SK-N-SH (cell line): ENCODE data around the gene BMPR1B. TPM values are rescaled to one million over a fixed set of nuclear protein-coding genes. Genes with fewer than 3 reads are reported as not detected.

ENCODE experiments used
- CTCF ChIA-PET: fragments of 300-600, 350-600 bp; formaldehyde crosslinking; extraction: SDS; loops from one replicate; lab custom pipeline; 2021; lab: Yijun Ruan, JAX
- POLR2A ChIA-PET: fragments of 350-600 bp; sonication (Branson Sonifier 250); formaldehyde crosslinking; extraction: SDS; loops from one replicate; lab custom pipeline; 2020; ENCODE audit warnings: antibody characterized with exemption, inconsistent platforms; lab: Yijun Ruan, JAX
- DNase-seq: peaks from one replicate; pipeline ENCODE4 v3.0.0; 2012
- H2AFZ ChIP-seq: fragments of 200-600 bp; sonication (generic); 2 replicates; pipeline ENCODE4 v1.8.1; 2016; ENCODE audit warnings: antibody characterized with exemption, mild to moderate bottlenecking, low read depth
- H3F3A ChIP-seq: fragments of 200-600 bp; sonication (generic); replicated peaks from 2 replicates; pipeline ENCODE3; 2016; ENCODE audit warnings: antibody characterized with exemption, mild to moderate bottlenecking; ENCODE audit not compliant: insufficient read depth
- H3K27ac ChIP-seq, 2 experiments: fragments of 200-500 bp in 1 of 2; fragments of 200-600 bp in 1 of 2; sonication (Bioruptor generic) in 1 of 2; sonication (generic), shearing (Covaris generic) in 1 of 2; 2 replicates each; pipeline versions ENCODE4 v1.5.1 to v1.6.1; 2014 to 2016; ENCODE audit warnings: low read depth in 2 of 2, inconsistent platforms in 1 of 2, low read length in 1 of 2, mild to moderate bottlenecking in 1 of 2, mixed read lengths in 1 of 2
- H3K27me3 ChIP-seq: fragments of 200-600 bp; sonication (generic), shearing (Covaris generic); 2 replicates; pipeline ENCODE4 v1.6.1; 2016; ENCODE audit warnings: mixed run types; ENCODE audit not compliant: insufficient read depth
- H3K36me3 ChIP-seq, 2 experiments: fragments of 200-500 bp in 1 of 2; fragments of 200-600 bp in 1 of 2; sonication (Bioruptor generic) in 1 of 2; sonication (generic) in 1 of 2; replicated peaks in 1 of 2; 2 replicates each; pipeline versions ENCODE3 to v1.5.1; 2014 to 2016; ENCODE audit warnings: low read length in 1 of 2, mild to moderate bottlenecking in 1 of 2; ENCODE audit not compliant: insufficient read depth in 2 of 2, control insufficient read depth in 1 of 2
- H3K4me1 ChIP-seq, 2 experiments: fragments of 200-500 bp in 1 of 2; fragments of 200-600 bp in 1 of 2; sonication (Bioruptor generic) in 1 of 2; sonication (generic), shearing (Covaris generic) in 1 of 2; 2 replicates each; pipeline versions ENCODE4 v1.5.1 to v1.6.1; 2014 to 2016; ENCODE audit warnings: low read depth in 1 of 2, low read length in 1 of 2, mixed run types in 1 of 2; ENCODE audit not compliant: insufficient read depth in 2 of 2, control insufficient read depth in 1 of 2
- H3K4me2 ChIP-seq: fragments of 200-600 bp; sonication (generic), shearing (Covaris generic); 2 replicates; pipeline ENCODE4 v1.6.1; 2017; ENCODE audit warnings: mixed run types
- H3K4me3 ChIP-seq, 2 experiments: fragments of 200-500 bp in 1 of 2; fragments of 200-600 bp in 1 of 2; sonication (Bioruptor generic) in 1 of 2; sonication (generic), shearing (Covaris generic) in 1 of 2; 2 replicates each; pipeline versions ENCODE4 v1.5.1 to v1.8.1; 2014 to 2016; ENCODE audit warnings: low read depth in 2 of 2, inconsistent platforms in 1 of 2, low read length in 1 of 2, mild to moderate bottlenecking in 1 of 2, mixed read lengths in 1 of 2, moderate library complexity in 1 of 2
- H3K79me2 ChIP-seq: fragments of 200-600 bp; sonication (generic); 2 replicates; pipeline ENCODE4 v1.8.1; 2017; ENCODE audit warnings: mild to moderate bottlenecking; ENCODE audit not compliant: insufficient read depth
- H3K9ac ChIP-seq: fragments of 200-600 bp; sonication (generic); 2 replicates; pipeline ENCODE4 v1.6.1; 2017; ENCODE audit warnings: mixed run types
- H3K9me2 ChIP-seq: fragments of 200-600 bp; sonication (generic); 2 replicates; pipeline ENCODE4 v1.6.1; 2017; ENCODE audit warnings: mixed run types
- H3K9me3 ChIP-seq: fragments of 200-600 bp; sonication (generic); 2 replicates; pipeline ENCODE4 v1.6.1; 2017; ENCODE audit warnings: mixed run types, mild to moderate bottlenecking, moderate library complexity
- H4K20me1 ChIP-seq: fragments of 200-600 bp; sonication (generic); 2 replicates; pipeline ENCODE4 v1.6.1; 2017; ENCODE audit warnings: mild to moderate bottlenecking, mixed run types; ENCODE audit not compliant: insufficient read depth
- ELF1 ChIP-seq: IDR thresholded peaks from 2 replicates; pipeline ENCODE4 v1.4.0; 2012
- EZH2phosphoT487 ChIP-seq: fragments of 200-600 bp; sonication (generic); IDR thresholded peaks from 2 replicates; pipeline ENCODE4 v1.6.1; 2017; ENCODE audit warnings: low read depth, mixed run types, mild to moderate bottlenecking, antibody characterized with exemption, moderate library complexity, borderline replicate concordance
- FOSL2 ChIP-seq: IDR thresholded peaks from 2 replicates; pipeline ENCODE4 v1.4.0; 2012; ENCODE audit warnings: low read depth, mild to moderate bottlenecking, moderate library complexity, borderline replicate concordance
- FOXJ3 ChIP-seq: sonication (generic); formaldehyde crosslinking; IDR thresholded peaks from 2 replicates; pipeline ENCODE4 v1.5.1; 2020; ENCODE audit warnings: mild to moderate bottlenecking, missing genetic modification reagents
- FOXM1 ChIP-seq: IDR thresholded peaks from 2 replicates; pipeline ENCODE4 v1.4.0; 2012; ENCODE audit warnings: low read depth, mild to moderate bottlenecking
- GATA2 ChIP-seq: sonication (generic); formaldehyde crosslinking; IDR thresholded peaks from 2 replicates; pipeline ENCODE4 v1.5.0; 2020; ENCODE audit warnings: mild to moderate bottlenecking, missing genetic modification reagents
- MEF2A ChIP-seq: IDR thresholded peaks from 2 replicates; pipeline ENCODE4 v1.4.0; 2012; ENCODE audit warnings: low read depth, borderline replicate concordance
- NFIC ChIP-seq: IDR thresholded peaks from 2 replicates; pipeline ENCODE4 v1.4.0; 2012; ENCODE audit warnings: borderline replicate concordance
- RAD21 ChIP-seq: IDR thresholded peaks from 2 replicates; pipeline ENCODE4 v1.6.1; 2012; ENCODE audit warnings: mild to moderate bottlenecking, low read length
- RFX5 ChIP-seq: IDR thresholded peaks from 2 replicates; pipeline ENCODE4 v1.6.1; 2012; ENCODE audit warnings: mild to moderate bottlenecking, improper control_type of control experiment, low read length
- SIN3A ChIP-seq: IDR thresholded peaks from 2 replicates; pipeline ENCODE4 v1.6.1; 2012; ENCODE audit warnings: low read depth, mild to moderate bottlenecking, low read length, moderate library complexity, borderline replicate concordance
- SMC3 ChIP-seq: IDR thresholded peaks from 2 replicates; pipeline ENCODE4 v1.6.1; 2012; ENCODE audit warnings: low read depth, low read length, improper control_type of control experiment
- TAF1 ChIP-seq: IDR thresholded peaks from 2 replicates; pipeline ENCODE4 v1.6.1; 2012; ENCODE audit warnings: low read depth, mild to moderate bottlenecking, low read length, moderate library complexity, borderline replicate concordance
- YY1 ChIP-seq: IDR thresholded peaks from 2 replicates; pipeline ENCODE4 v1.4.0; 2012; ENCODE audit warnings: low read depth, mild to moderate bottlenecking
- WGBS: methylation state at CpG from one replicate; pipeline ENCODE4 v1.1.6; 2017; ENCODE audit warnings: low lambda C conversion rate; 5-methylcytosine and 5-hydroxymethylcytosine counted together
- polyA plus RNA-seq, 3 experiments: library from polyadenylated mRNA; depleted of rRNA; stranded (reverse); fragments of >200 nt; gene quantifications; 2 replicates each; pipeline ENCODE4 v1.2.3, GENCODE V29; 2012
- TF ChIP-seq, protein P1 (sequence below): IDR thresholded peaks from 2 replicates; pipeline ENCODE4 v1.4.0; 2012; ENCODE audit warnings: low read depth, borderline replicate concordance
- TF ChIP-seq, protein P2 (sequence below): fragments of 150-350 bp; IDR thresholded peaks from 2 replicates; pipeline ENCODE4 v1.6.1; 2016; ENCODE audit warnings: mild to moderate bottlenecking, low read depth, low read length
- TF ChIP-seq, protein P3 (sequence below): IDR thresholded peaks from 2 replicates; pipeline ENCODE4; 2012
- TF ChIP-seq, protein P4 (sequence below): IDR thresholded peaks from 2 replicates; pipeline ENCODE4 v1.4.0; 2012; ENCODE audit warnings: low read depth, borderline replicate concordance
- TF ChIP-seq, protein P5 (sequence below): fragments of 150-350 bp; IDR thresholded peaks from 2 replicates; pipeline ENCODE4 v1.6.1; 2017; ENCODE audit warnings: antibody characterized with exemption, low read length, low read depth, borderline replicate concordance

BMPR1B gene
- polyA plus RNA-seq, 1 of the 3 experiments (the other 2 are of a cell fraction) = 0.16 TPM

DNA sequence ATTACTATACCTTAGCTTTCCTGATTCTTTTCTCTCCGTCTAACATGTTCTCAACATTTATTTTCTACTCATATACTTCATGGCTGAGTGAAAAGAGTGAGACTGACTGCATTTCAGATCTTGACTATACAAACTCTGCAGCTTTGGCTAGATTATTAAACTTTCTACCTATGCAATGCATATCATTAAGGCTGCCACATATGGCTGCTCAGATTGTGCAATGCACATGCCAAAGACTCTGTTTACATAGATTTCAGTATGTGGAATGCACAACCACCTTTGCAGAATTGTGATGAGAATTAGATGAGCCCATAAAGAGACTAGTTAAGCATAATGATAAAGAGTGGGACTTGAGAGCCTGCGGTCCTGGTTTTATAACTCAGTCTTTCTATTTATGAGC lies 196.5 kb downstream of the BMPR1B start:
- TF ChIP-seq, protein P1, sequence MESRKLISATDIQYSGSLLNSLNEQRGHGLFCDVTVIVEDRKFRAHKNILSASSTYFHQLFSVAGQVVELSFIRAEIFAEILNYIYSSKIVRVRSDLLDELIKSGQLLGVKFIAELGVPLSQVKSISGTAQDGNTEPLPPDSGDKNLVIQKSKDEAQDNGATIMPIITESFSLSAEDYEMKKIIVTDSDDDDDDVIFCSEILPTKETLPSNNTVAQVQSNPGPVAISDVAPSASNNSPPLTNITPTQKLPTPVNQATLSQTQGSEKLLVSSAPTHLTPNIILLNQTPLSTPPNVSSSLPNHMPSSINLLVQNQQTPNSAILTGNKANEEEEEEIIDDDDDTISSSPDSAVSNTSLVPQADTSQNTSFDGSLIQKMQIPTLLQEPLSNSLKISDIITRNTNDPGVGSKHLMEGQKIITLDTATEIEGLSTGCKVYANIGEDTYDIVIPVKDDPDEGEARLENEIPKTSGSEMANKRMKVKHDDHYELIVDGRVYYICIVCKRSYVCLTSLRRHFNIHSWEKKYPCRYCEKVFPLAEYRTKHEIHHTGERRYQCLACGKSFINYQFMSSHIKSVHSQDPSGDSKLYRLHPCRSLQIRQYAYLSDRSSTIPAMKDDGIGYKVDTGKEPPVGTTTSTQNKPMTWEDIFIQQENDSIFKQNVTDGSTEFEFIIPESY = no peak
- TF ChIP-seq NFIC (no peak), RAD21 (no peak), MEF2A (no peak), FOSL2 (no peak), FOXM1 (no peak), GATA2 (CRISPR knock-in tag) (no peak), SMC3 (no peak), TAF1 (no peak), RFX5 (no peak)
- TF ChIP-seq, protein P2, sequence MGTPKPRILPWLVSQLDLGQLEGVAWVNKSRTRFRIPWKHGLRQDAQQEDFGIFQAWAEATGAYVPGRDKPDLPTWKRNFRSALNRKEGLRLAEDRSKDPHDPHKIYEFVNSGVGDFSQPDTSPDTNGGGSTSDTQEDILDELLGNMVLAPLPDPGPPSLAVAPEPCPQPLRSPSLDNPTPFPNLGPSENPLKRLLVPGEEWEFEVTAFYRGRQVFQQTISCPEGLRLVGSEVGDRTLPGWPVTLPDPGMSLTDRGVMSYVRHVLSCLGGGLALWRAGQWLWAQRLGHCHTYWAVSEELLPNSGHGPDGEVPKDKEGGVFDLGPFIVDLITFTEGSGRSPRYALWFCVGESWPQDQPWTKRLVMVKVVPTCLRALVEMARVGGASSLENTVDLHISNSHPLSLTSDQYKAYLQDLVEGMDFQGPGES = no peak
- TF ChIP-seq, protein P3, sequence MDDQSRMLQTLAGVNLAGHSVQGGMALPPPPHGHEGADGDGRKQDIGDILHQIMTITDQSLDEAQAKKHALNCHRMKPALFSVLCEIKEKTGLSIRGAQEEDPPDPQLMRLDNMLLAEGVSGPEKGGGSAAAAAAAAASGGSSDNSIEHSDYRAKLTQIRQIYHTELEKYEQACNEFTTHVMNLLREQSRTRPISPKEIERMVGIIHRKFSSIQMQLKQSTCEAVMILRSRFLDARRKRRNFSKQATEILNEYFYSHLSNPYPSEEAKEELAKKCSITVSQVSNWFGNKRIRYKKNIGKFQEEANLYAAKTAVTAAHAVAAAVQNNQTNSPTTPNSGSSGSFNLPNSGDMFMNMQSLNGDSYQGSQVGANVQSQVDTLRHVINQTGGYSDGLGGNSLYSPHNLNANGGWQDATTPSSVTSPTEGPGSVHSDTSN = no peak
- TF ChIP-seq, protein P4, sequence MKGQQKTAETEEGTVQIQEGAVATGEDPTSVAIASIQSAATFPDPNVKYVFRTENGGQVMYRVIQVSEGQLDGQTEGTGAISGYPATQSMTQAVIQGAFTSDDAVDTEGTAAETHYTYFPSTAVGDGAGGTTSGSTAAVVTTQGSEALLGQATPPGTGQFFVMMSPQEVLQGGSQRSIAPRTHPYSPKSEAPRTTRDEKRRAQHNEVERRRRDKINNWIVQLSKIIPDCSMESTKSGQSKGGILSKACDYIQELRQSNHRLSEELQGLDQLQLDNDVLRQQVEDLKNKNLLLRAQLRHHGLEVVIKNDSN = no peak
- POLR2A ChIA-PET = no interaction called here
- Histone ChIP-seq H3K36me3 (no peaks in the 10 kb centered on the region), H3K9me3 (no peaks in the 10 kb centered on the region), H3K9me2 (no peaks in the 10 kb centered on the region), H3K79me2 (no peaks in the 10 kb centered on the region), H4K20me1 (no peaks in the 10 kb centered on the region), H3F3A (no peaks in the 10 kb centered on the region), H3K4me2 (no peak overlapping the region), H3K4me1 (no peaks in the 10 kb centered on the region; a peak in 1 of 4 replicates), H3K27me3 (no peaks in the 10 kb centered on the region), H2AFZ (no peak overlapping the region), H3K27ac (no peak overlapping the region), H3K9ac (no peak overlapping the region), H3K4me3 (no peak overlapping the region)
- no peak for DNase-seq
- CTCF ChIA-PET = interaction anchor here (0.6 to 2.4 kb wide), 3 partner anchors 12 to 92 kb away, joined by 3 to 6 read pairs (median 3); no protein-coding TSS in a partner anchor
- WGBS = 91% methylated on average over 2 of the region's 2 CpGs

DNA sequence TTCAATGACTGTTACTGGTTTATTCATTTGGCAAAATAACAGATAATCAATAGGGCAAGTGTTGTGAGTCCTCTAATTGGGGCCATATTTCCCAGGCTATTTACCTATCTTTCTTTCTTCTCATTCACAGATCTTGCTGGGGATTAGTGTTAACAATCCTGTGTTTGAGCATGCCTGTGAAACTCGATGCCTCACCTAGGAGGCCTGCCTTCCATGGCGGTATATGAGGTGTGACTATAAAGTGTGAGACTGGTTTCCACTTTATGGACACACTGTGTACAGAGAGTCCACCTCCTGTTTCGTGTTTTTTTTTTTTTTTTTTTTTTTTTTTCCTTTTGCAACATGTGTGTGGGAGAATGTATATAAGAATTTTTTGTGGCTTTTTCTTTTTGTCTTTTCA lies 199.3 kb downstream of the BMPR1B start:
- CTCF ChIA-PET = no interaction called here
- no peak overlapping the region for H3K27ac ChIP-seq
- TF ChIP-seq EZH2phosphoT487 = no peak
- TF ChIP-seq, protein P4 = no peak
- TF ChIP-seq SMC3 = no peak
- TF ChIP-seq TAF1 = no peak
- TF ChIP-seq ELF1 = no peak
- TF ChIP-seq SIN3A = no peak
- TF ChIP-seq, protein P3 = no peak
- TF ChIP-seq MEF2A = no peak
- no peak for TF ChIP-seq YY1
- no peak for TF ChIP-seq FOSL2
- TF ChIP-seq, protein P5, sequence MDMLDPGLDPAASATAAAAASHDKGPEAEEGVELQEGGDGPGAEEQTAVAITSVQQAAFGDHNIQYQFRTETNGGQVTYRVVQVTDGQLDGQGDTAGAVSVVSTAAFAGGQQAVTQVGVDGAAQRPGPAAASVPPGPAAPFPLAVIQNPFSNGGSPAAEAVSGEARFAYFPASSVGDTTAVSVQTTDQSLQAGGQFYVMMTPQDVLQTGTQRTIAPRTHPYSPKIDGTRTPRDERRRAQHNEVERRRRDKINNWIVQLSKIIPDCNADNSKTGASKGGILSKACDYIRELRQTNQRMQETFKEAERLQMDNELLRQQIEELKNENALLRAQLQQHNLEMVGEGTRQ = no peak
- no peak for TF ChIP-seq FOXJ3 (CRISPR knock-in tag)
- no peak for TF ChIP-seq RAD21

More for the DNA sequence above, 199.3 kb downstream of the BMPR1B start:
- Histone ChIP-seq H3K4me1 (no peaks in the 10 kb centered on the region; a peak in 1 of 4 replicates), H3K9me2 (no peaks in the 10 kb centered on the region), H3F3A (no peaks in the 10 kb centered on the region), H4K20me1 (no peaks in the 10 kb centered on the region), H3K9ac (no peak overlapping the region), H2AFZ (no peak overlapping the region), H3K9me3 (no peaks in the 10 kb centered on the region), H3K4me3 (no peak overlapping the region), H3K27me3 (no peaks in the 10 kb centered on the region), H3K79me2 (no peaks in the 10 kb centered on the region), H3K4me2 (no peak overlapping the region), H3K36me3 (no peaks in the 10 kb centered on the region)
- no peak for DNase-seq
- POLR2A ChIA-PET = no interaction called here
- WGBS = 79% methylated on average over 3 of the region's 3 CpGs
